Thyroid gland (tissue), 4 donors: ENCODE measurements around the gene HASPIN.

Experiments
- POLR2A ChIP-seq, 2 donors: fragments of 450-650 bp; IDR thresholded peaks; one replicate each; pipeline ENCODE4 v1.6.1; 2017; ENCODE audit warnings: antibody characterized with exemption in 2 of 2, mild to moderate bottlenecking in 2 of 2, moderate library complexity in 1 of 2
- TF ChIP-seq, protein P1 (sequence below), 6 experiments: fragments of 200-600 bp in 3 of 6; fragments of 450-650 bp in 3 of 6; sonication (generic) in 3 of 6; IDR thresholded peaks; one replicate each; pipeline ENCODE4 v1.5.1; 2016 to 2019; ENCODE audit warnings: antibody characterized with exemption in 6 of 6, mild to moderate bottlenecking in 2 of 6, inconsistent platforms in 1 of 6, moderate library complexity in 1 of 6

DNA sequence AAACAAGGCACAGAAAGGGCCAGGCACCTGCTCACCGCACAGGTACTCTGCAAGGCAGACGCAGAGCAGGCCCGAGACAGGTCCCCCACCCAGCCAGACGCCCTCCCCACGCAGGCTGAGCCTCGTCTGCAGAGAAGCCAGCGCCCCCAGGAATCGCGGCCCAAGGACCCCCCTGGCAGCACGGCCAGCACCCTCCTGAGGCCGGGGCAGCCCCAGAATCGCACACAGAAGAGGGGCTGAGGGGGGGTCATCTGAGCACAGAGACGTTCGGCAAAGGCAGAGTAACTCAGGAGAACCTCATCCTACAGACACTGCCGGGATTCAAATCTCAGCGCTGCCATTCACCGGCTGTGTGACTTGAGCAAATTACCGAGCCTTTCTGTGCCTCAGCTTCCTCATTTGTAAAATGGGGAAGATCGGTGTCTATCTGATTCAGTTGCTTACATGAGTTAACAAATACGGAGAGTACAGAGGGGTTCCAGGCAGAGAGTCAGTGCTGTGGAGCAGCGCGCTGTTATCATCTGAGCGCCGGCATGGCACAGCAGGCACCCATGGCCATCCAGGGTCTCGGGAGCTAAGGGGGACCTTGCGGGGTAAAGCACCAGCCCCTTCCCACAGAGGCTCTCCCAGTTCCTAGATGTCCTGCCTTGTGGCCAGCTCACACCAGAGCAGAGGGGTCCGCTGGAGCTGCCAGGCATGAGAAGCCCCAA is 44.7 kb upstream of the HASPIN start:
- TF ChIP-seq, protein P1, sequence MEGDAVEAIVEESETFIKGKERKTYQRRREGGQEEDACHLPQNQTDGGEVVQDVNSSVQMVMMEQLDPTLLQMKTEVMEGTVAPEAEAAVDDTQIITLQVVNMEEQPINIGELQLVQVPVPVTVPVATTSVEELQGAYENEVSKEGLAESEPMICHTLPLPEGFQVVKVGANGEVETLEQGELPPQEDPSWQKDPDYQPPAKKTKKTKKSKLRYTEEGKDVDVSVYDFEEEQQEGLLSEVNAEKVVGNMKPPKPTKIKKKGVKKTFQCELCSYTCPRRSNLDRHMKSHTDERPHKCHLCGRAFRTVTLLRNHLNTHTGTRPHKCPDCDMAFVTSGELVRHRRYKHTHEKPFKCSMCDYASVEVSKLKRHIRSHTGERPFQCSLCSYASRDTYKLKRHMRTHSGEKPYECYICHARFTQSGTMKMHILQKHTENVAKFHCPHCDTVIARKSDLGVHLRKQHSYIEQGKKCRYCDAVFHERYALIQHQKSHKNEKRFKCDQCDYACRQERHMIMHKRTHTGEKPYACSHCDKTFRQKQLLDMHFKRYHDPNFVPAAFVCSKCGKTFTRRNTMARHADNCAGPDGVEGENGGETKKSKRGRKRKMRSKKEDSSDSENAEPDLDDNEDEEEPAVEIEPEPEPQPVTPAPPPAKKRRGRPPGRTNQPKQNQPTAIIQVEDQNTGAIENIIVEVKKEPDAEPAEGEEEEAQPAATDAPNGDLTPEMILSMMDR (IDR thresholded peaks at IDR 0.05), result no peak
- TF ChIP-seq POLR2A (IDR thresholded peaks at IDR 0.05), result no peak
